NCI-H1436 treated with DMSO at 0.1 percent for 48 hours (cell line): ENCODE data around the gene MPZ.
A peak's percentile ranks its signal among the peaks of the same experiment; 100 is the strongest.
"Not testable (repeated sequence)": the region's sequence is repeated elsewhere in the genome, so short reads cannot be mapped to it uniquely, and the experiment has no call there.

Experiments used
- DNase-seq: peaks from one replicate; lab custom pipeline; 2025; lab: John Stamatoyannopoulos, UW

The MPZ gene

DNA sequence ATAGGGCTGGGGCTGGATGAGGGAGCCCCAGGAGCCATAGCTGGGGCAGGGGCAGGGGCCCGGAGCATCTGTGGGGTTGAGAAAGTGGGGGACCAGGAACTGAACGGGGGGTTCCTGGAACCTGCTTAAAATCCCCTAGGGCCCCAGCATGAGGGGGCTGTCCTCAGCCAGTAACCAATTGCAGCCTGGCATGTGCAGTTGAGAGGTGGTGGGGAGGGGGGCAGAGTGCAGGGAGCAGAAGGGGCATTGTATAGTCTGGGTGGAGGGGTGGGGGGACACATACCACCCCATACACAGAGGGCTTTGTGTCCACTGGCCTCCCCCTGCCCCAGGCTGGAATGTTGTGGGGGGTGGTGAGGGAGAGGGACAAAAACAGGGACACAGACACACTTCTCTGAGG is at the start of gene MPZ:
MPZ (minus strand) TSS at position 101 of the 400 bp plus-strand sequence; CDS start at position 38, 63 bp downstream.
- DNase-seq, result no peak

DNA sequence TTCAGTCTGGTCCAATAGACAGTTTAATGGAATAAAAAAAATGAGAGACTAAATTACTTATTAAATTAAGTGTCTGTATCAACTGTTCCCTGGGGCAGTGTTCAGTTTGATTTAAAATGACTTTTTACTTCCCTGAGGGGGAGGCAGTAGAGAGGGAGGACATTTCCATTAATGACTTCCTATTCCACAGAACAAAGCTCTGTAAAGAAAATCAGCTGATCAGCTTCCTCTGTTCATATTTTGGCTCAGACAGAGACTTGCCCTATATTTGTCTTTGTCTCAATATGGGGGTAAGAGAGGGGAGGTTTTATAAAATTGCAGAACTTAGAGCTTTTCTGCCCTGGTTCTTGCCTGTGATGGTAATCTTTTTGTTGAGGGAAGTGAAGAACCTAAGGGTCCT is 49.5 kb upstream of the MPZ start:
- no peak for DNase-seq

DNA sequence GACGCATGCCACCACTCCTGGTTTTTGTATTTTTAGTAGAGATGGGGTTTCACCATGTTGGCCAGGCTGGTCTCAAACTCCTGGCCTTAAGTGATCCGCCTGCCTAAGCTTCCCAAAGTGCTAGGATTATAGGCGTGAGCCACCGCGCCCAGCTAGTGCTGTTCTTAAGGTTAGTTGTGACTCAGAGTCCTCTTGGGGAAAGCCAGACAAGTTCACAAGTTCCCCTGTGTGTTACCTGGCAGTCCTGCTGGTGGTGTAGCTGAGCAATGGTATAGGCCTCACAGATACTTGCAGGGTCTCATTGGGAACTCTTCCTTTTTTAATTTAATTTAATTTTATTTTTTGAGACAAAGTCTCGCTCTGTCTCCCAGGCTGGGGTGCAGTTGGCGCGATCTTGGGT is 47.3 kb upstream of the MPZ start:
- DNase-seq, result no peak

DNA sequence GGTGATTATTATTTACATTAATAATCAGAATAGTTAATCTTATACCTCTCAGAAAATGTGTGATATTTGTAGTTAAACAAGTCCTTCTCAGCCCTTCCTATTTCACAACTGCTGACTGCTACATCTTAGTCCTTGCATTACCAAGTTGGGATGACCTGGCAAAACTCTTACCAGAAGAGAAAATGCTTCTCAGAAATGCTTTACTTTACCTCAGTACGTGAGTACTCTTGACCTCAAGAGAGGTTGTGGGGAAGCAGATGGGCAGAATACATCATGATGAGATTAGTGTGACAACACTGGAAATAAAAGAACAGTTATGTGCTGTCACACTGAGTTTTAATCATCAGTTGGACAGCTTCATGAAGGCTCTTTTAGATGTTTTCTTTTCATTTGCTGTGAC is 41.7 kb upstream of the MPZ start:
- no peak for DNase-seq

DNA sequence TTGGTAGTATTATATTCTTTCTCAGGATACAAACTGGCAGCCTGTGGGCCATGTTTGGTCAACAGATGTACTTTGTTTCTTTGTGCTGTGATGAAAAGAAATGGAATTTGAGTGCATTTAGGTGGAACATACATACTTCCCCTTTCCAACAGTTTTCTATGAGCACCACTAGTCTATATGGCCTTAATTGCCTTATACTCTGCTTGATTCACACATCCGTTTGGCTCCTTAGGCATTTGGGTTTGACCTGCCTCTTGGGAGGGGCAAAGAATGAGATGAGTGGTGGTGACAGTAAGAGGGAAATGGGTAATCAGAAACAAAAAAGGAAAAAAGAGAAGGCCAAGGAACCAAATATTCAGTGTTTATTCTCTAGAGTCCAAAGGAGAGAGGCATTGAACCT is 40.9 kb upstream of the MPZ start:
- no peak for DNase-seq

DNA sequence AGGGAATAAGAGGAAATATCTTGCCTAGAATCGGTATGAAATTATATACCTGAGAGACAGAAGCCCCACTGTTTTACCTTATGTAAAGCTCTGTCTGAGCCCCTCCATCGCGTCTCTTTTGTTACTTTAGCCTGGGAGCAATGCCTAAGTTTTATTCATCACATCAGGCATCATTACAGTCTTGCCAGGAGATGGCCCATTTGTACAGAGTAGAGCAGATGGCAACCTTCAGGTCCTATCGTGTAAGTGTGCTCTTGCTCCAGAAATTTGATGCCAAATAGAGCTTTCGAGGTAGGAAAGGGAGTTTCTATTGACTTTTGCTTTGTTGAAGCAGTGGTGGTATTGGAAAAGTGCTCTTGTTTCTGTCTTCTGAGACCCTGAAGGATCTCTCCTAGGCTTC is 33.1 kb upstream of the MPZ start:
- DNase-seq, result no peak

DNA sequence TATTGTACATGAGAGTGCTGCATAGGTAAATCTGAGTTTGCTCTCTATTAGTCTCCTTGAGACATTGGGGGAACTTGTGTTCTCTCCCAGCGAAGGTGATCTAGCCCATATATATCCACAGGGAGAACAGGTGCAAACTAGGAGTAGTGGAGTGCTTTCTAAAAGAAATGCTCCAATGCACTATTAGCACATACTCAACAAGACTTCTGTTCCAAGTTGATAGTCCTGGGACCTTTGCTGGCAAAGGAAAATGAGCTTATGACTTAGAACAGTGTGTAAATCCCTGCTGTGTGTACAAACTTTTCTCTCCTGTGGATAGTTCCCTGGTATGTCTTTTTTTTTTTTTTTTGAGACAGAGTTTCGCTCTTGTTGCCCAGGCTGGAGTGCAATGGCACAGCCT is 32.4 kb upstream of the MPZ start:
- DNase-seq, result no peak

DNA sequence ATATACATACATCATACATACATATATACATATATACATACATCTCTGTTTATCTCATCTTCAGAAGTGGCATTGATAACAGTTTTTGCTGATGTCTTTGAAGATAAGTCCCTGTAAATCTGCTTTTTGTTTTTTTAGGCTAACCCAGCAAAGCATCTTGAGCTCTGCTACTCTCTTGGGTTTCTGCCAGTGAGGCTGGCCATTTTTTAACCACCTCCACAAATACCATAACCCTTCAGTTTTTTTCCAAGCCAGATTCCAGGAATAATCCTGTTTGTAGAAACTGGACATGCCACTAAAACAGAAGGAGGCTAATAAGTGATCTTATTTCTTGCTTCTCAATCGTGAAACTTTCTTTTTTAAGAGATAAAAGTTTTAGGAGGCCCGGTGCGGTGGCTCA is 26.0 kb upstream of the MPZ start:
- DNase-seq, result no peak

DNA sequence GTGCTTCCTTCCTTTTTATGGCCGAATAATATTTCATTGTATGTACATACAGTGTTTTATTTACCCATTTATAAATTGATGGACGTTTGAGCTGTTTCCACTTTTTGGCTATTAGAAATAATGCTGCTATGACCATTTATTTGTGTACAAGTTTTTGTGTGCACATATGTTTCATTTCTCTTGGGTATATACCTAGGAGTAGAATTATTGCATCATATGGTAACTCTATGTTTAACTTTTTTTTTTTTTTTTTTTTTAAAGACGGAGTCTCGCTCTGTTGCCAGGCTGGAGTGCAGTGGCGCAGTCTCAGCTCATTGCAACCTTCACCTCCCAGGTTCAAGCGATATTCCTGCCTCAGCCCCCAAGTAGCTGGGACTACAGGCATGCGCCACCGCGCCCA is 23.4 kb upstream of the MPZ start:
- no peak for DNase-seq

DNA sequence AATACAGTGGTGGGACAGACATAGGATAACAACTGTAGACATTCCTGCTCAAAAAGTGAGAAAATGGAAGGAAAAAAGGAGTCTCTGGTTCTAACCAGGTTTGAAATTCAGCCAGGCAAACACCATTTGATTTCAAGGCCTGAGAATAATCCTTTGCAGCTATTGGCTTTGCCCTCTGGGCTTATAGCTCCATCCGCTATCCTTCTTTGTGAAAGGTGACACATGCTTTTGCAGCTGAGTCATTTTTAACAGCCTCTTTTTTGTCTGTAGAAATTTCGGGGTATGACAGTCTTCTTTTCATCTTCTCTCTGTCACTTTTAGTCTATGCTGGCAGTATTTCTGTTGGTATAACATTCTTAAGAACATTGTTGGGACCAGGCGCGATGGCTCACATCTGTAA is 20.6 kb upstream of the MPZ start:
- no peak for DNase-seq

DNA sequence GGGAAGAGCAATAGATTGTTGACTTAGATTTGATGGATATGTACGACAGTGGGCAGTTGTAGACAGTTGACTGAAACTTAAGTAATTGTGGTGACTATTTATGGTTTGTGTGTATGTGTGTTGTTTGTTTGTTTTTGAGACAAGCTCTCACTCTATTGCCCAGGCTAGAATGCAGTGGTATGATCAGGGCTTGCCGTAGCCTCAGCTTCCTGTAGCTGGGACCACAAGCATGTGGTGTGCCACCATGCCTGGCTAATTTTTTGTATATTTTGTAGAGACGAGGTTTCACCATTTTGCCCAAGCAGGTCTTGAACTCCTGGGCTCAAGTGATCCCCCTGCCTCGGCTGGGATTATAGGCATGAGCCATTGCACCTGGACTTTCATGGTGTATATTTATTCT is 14.3 kb upstream of the MPZ start:
- DNase-seq, result no peak

DNA sequence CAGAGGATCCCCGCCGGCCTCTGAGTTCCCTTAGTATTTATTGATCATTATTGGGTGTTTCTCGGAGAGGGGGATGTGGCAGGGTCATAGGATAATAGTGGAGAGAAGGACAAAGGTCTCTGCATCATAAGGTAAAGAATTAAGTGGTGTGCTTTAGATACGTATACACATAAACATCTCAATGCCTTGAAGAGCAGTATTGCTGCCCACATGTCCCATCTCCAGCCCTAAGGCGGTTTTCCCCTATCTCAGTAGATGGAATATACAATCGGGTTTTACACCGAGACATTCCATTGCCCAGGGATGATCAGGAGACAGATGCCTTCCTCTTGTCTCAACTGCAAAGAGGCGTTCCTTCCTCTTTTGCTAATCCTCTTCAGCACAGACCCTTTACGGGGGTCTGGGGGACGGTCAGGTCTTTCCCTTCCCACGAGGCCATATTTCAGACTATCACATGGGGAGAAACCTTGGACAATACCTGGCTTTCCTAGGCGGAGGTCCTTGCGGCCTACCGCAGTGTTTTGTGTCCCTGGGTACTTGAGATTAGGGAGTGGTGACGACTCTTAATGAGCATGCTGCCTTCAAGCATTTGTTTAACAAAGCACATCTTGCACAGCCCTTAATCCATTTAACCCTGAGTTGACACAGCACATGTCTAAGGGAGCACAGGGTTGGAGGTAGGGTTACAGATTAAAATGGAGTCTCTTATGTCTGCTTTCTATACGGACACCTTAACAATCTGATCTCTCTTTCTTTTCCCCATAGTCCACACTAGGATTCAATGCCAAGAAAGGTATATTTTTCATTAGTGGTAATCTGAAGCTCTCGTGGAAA is 6.3 kb upstream of the MPZ start:
- not testable (repeated sequence) for DNase-seq

DNA sequence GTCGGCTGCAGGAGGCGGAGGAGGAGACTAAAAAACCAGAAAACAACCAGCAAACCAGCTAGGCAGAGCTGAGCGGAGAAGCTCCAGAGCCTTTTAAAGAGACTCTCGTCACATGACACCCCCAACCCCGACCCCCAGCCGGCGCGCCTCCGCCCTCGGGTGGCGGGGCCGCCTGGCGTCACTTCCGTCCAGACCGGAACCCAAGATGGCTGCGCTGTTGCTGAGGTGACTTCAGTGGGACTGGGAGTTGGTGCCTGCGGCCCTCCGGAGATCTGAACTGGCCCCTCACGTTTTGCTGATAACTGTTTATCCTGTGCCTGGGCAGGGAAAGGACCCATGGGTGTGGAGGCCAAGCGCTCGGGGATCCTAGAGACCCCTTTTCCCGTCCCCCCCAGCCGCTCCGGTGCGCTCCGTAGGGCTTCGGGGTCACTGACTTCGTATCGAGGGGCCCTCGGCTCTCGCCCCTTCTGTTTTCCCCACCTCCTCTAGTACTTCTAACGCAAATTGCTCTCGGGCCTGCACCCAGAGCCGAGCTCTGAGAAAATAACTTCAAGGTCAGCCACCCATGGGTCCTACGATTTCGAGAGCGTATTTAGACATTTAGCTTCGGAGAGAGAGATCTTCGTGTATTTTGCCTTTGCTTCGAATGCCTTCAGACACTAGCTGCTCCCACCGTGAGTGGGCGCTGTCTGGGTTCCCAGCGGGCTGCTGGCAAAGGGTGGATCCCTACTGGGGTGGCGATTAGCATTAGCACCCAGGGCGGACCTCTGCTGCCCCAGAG is 4.6 kb upstream of the MPZ start, which contains the start of gene SDHC:
SDHC (plus strand) TSS at position 181 of the 781 bp plus-strand sequence; CDS start at position 206, 25 bp downstream.
- DNase-seq, result no peak

DNA sequence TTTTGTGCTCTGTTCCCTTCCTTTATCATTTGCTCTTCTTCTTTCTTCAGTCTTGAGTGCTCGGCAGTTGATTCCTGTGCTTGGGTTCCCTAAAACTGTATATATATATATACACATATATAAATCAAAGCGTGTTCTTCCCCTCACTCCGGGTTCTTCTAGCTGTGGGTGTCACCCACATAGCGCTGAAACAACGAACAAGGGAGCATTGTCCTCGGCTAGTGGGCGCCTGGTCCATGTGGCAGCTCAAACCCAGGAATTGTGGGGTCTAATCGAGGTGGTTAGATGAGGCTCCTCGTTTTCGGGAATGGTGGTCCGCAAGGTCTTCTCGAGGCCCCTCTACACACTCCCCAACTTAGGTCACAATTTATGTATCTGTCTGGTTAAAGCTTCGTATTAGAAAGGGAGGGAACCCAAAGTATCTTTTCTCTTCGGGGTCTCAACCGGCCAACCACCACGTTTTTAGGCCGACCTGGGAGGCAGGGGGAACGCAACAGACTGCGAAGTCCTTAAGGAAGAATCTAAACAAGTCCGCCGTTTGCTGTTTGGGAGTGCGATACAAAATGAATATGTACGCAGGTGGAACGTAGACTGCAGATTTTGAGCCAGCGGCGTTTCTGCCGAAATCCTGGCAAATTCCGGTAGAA is 3.9 kb upstream of the MPZ start:
- DNase-seq, result no peak

DNA sequence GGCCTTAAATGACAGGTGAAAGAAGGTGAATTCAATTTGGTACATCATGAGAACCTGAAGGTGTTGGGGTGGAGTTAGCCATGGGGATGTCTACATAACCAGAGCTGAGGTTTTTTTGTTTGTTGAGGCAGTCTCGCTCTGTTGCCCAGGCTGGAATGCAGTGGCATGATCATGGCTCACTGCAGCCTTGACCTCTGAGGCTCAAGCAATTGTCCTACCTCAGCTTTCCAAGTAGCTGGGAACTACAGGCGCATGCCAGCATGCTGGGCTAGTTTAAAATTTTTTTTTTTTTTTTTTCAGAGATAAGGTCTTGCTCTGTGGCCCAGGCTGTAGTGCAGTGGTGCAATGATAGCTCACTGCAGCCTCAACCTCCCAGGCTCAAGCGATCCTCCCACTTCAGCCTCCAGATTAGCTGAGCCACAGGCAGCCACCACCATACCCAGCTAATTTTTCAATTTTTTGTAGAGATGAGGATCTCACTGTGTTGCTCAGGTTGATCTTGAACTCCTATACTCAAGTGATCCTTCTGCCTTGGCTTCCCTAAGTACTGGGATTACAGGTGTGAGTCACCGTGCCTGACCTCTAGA is 1.9 kb upstream of the MPZ start:
- DNase-seq, result no peak

DNA sequence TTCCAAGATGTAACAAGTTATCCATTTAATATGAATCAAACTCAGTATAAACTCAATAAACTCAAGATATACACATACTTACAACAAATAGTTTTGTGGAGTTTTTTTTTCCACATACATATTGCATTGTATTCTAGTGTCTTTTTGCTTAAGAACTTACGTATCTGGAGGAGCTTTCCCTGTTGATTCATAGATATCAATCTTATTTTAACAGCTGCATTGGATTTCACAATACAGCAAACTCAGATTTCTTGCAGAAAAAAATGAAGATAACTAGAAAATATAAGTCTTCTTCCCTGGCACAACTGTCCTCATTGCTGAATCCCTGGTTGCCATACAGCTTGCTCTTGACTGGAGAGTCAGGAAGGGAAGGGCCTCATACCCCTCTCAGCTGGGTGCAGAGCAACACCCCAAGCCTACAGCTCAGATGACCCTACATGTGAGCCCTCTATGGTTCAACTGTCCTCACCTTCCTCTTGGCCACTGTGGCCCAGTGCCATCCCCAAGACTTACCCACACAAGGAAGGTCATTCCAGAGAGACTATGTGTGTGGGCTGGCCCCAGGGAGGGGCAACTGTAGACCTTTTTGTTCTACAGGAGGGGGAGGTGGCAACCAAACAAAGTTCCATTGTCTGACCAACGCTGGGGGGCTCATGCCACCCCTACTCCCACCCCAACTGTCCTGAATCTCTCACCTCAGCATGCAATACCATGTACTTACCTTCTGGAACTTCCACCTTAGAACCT is 1.7 kb downstream of the MPZ start:
- DNase-seq, result no peak

DNA sequence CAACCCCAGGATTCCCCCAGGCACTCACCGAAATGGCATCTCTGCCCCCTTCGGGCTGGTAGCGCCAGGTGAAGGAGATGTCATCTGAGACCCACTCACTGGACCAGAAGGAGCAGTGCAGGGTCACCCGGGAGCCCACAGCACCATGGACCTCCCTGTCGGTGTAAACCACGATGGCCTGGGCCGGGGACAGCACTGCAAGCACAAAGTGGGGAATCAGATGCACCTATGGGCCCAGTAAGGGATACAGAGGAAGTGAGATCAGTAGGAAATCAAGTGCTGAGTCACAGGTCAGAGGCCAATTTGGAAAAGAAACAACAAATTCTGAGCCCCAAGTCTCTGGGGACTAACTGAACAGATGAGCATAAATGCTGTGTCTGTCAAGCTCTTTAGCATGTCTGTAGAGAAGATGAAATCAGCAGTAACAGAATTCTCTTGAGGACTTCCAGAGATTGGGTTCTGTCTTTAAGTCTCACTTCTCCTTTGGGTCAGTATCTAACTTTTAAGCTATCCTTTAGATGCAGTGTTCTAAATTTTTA is 2.5 kb downstream of the MPZ start:
- no peak for DNase-seq

DNA sequence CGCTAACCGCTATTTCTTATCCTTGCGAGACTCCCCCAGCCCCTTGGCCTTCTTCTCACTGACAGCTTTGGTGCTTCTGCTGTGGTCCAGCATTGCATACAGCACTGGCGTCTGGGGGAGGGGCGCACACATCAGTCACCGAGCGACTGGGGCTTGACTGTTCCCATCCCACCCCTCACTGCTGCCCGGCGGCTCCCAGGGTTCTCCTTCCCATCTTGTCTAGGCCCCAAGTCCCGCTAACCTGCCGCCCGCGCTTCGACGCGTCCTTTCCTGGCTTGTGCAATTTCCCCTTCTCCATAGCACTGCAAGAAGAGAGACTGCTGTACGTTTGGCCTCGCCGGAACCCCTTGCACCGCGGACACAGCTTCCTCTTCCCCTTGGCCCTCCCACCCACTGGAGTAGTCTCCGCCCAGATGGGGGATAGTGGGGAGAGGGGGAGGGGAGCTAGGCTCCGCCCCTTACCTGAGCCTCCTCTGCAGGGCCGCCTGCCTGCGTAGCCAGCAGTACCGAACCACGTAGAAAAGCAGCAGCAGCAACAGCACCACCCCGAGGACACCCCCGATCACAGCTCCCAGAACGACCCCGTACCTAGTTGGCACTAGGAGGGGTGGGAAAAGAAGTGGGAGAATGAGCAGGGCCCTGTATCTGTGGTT is 3.8 kb downstream of the MPZ start:
- DNase-seq, result peak; percentile 66

DNA sequence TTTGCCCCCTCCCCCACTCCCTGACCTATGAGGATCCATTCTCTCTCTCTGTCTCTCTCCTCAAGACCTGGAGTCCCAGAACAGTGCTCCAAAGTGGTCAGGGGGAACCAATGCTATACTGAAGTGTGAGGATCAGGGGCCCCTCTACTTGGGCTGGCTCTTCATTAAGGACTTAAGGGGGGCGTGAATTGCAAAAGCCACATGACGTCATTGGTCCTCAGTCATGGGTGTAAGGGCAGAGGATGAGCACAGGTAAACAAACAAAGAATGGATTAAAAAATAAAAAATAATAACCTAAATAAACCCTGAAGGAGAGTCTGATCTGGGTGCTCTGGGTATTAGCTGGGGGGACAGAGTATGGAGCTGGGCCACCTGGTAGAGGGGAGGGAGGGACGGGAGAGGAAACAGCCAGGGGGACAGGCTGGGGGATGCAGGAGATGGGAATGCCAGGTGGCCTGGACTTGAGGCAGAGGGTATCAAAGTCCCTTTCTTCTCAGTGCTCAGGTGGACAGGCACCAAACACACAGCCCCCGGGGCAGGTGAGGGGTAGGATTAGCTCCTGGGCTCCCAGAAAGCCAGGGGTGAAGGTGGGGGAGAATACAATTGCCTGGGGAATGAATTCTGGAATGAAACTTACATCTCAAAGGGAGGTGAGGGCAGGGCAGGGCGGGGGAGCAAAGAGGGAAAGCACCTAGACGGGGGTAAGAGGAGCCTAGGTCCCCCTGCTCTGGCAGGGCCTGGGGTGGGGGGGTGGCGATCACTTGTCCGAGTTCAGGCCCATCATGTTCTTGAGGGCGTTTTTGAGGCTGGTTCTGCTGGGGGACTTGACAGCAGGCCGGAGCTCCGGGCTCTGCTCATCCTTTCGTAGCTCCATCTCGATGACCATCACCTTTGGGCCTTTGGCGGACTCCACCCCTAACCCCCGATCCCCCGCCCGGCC is 4.6 kb downstream of the MPZ start:
- DNase-seq, result no peak

DNA sequence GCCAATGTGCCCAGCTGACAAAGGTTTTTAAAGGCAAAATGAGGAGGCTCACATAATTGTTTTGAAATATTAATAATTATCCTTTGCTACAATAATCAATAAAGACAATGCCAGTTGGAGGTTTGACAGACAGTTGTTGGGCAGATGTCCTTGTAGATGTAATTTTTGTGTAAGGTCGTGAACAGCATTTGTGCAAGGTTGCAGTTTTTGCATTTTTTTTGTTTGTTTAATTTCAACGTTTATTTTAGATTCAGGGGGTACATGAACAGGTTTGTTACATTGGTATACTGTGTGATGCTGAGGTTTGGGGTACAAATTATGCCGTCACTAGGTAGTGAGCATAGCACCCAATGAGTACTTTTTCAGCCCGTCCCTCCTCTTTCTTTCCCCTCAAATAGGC is 9.3 kb downstream of the MPZ start:
- no peak for DNase-seq
